ENCODE measurements around the gene CASP9.
"Not testable (repeated sequence)": the region's sequence is repeated elsewhere in the genome, so short reads cannot be mapped to it uniquely, and the experiment has no call there.

CASP9 gene

GRCh38 chr1:15471067-15471466, 52.9 kb downstream of the CASP9 start:
- not testable (repeated sequence) for DNase-seq (ENCODE audit: low read depth in 2 of 3, low spot score in 2 of 3)

- DNase-seq (ENCODE audit: low read depth in 2 of 3, low spot score in 2 of 3): not testable (repeated sequence)
These were observed 54.1 kb downstream of the CASP9 start for GRCh38 chr1:15469821-15470448.

DNA sequence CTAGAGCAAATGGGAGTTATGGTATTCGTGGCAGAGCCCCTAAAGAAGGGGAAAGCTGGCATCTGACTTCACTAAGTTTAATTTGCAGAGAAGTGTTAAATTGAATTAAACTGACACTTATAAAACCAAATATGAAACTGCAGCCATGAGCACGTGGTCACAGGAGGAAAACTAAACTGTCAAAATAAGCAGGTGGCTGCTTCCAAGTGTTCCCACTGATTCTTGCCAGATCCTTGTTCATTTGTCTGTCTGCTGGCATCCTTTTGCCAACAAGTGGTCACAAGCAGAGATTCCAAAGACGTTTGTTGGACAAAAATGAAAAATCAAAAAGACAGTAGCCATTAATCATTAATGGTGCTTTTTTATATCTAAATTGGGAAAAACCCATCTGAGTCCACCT, 54.7 kb downstream of the CASP9 start:
- no peak for DNase-seq (ENCODE audit: low read depth in 2 of 3, low spot score in 2 of 3)

- DNase-seq (ENCODE audit: low read depth in 2 of 3, low spot score in 2 of 3): no peak
These were observed 55.9 kb downstream of the CASP9 start for GRCh38 chr1:15468145-15468544.

GRCh38 chr1:15466955-15467625, 56.9 kb downstream of the CASP9 start:
- not testable (repeated sequence) for DNase-seq (ENCODE audit: low read depth in 2 of 3, low spot score in 2 of 3)

- no peak for DNase-seq (ENCODE audit: low read depth in 2 of 3, low spot score in 2 of 3)
These were observed 58.3 kb downstream of the CASP9 start for GRCh38 chr1:15465674-15466073.

- not testable (repeated sequence) for DNase-seq (ENCODE audit: low read depth in 2 of 3, low spot score in 2 of 3)
These were observed 60.1 kb downstream of the CASP9 start for GRCh38 chr1:15463926-15464322.

DNA sequence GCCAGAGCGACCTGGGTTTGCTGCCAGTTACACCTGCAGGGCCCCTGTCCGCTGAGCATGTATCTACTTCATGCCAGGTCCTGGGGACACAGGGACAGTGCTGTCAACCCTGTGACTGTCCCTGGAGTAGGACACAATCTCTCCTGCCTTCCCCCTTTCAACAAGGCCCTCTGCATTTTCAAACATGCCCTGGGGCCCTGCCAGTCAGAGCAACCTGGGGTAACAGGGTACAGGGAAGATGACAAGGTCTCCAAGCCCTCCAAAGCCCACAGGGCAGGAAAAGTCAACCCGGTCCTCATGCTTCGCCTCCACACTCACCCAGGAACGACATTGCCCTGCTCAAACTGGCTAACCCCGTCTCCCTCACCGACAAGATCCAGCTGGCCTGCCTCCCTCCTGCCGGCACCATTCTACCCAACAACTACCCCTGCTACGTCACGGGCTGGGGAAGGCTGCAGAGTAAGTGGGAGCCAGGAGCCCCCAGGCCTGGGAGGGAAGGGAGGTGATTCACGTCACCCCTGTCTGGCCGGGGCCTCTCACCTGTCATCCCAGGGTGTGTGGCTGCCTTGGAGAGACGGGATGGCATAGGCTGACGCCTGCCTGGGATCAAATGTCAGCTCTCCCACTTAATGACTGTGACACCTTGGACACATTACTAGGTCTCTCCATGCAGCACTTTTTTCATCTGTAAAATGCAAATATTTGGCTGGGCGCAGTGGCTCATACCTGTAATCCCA, 60.8 kb downstream of the CASP9 start:
- DNase-seq (ENCODE audit: low read depth in 2 of 3, low spot score in 2 of 3): not testable (repeated sequence)

DNA sequence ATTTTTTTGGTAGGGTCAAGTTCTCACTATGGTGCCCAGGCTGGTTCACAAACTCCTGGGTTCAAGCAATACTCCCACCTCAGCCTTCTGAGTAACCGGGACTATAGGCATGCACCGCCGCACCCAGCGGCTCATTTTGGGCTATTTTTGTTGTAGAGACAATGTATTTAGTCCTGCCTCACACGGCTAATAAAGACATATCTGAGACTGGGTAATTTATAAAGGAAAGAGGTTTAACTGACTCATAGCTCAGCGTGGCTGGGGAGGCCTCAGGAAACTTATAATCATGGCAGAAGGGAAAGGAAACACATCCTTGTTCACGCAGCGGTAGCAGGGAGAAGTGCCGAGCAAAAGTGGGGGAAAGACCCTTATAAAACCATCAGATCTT, 63.3 kb downstream of the CASP9 start:
- DNase-seq (ENCODE audit: low read depth in 2 of 3, low spot score in 2 of 3): no peak

DNA sequence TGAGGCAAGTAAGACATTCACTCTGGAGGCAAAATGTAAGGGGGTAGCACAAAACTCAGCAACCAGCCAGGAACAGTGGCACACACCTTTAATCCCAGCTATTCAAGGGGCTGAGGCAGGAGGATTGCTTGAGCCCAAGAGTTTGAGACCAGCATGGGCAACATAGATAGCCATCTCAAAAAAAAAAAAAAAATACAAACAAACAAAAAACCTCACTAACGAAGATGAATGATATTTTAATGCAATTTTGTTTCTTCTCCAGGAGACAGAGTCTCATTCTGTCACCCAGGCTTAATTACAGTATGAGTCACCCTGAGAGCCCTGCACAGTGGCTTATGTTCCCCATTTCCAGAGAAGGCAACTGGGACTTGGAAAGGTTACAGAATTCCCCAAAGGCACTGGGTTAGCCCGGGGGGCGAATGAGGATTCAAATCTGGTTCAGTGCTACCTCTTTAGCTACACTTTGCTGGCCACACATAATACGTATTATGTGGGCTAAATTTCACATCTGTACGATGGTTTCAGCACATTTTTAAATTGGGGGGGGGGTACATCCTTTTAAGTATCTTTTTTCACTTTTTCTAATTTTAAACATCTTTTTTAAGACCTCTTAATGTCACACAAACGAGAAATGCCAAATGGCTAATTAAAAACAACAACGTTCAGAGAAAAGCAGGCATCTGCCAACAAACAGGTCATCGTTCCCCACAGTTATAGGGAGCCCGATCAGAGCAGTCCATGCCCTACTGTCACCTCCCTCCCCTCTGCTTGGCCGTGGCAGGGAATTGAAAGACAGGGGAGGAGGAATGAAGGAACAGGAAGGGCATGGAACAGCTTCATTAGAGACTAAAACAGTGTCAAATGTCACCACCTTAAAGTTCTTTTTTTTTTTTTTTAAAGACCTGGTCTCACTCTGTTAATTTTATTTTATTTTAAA, 64.0 kb downstream of the CASP9 start:
- DNase-seq (ENCODE audit: low read depth in 2 of 3, low spot score in 2 of 3): no peak

- DNase-seq (ENCODE audit: low read depth in 2 of 3, low spot score in 2 of 3): not testable (repeated sequence)
These were observed 65.6 kb downstream of the CASP9 start for GRCh38 chr1:15458388-15458787.

DNA sequence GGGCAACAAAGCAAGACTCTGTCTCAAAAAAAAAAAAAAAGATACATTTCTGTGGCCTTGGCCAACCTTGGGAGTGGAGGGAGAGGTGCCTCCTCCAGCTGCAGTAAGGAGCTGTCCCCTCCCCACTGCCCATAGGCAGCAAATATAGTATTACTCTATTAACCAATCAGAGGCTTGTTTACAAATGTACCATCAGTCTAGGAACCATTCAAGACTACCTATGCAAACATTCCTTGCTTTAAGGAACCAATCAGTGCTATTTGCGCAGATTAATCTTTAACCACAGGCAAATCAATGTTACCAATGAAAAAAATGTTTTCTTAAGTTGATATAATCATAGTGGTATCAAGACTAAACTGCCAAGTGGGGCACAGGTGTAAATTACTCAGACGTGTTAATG, 66.4 kb downstream of the CASP9 start:
- no peak for DNase-seq (ENCODE audit: low read depth in 2 of 3, low spot score in 2 of 3)

- DNase-seq (ENCODE audit: low read depth in 2 of 3, low spot score in 2 of 3): no peak
These were observed 67.6 kb downstream of the CASP9 start, which contains the start of gene CELA2A for GRCh38 chr1:15456313-15456954. TSS of gene CELA2A (plus strand) at chr1:15456732. CDS start at chr1:15456754, 22 bp downstream.

GRCh38 chr1:15455522-15455921, 68.5 kb downstream of the CASP9 start:
- no peak for DNase-seq (ENCODE audit: low read depth in 2 of 3, low spot score in 2 of 3)

DNA sequence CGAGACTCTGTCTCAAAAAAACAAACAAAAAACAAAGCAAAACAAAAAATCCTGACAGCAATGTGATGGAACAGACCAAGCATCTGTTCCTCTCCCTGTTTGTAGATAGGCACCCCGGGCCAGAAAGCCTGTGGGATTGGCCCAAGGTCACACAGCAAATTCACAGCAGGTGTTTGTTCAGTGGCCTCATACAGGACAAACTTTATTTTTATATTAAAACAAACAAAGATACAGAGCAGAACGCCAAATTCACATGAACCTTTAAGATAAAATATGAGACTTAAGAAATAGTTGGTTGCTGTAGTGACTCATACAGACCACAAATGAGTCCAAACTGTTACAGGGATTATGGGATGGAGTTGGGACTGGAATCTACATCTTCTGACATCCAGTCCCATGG, 69.8 kb downstream of the CASP9 start:
- no peak for DNase-seq (ENCODE audit: low read depth in 2 of 3, low spot score in 2 of 3)

DNA sequence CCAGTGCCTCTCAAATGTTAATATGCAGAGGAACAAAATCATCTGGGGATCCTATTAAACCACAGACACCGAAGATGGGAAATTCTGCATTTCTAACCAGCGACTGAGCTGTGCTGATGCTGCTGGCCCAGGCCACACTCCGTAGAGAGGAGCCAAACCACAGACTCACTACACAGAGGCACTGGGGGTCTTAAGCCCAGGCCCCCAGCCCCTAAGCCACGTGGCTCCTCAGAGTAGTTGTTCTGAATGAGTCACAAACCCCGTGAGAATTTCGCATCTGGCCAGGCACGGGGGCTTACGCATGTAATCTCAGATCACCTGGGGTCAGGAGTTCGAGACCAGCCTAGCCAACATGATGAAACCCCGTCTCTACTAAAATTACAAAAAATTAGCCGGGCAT, 70.3 kb downstream of the CASP9 start:
- DNase-seq (ENCODE audit: low read depth in 2 of 3, low spot score in 2 of 3): no peak

- no peak for DNase-seq (ENCODE audit: low read depth in 2 of 3, low spot score in 2 of 3)
These were observed 71.0 kb downstream of the CASP9 start for GRCh38 chr1:15452866-15453571.

GRCh38 chr1:15452216-15452615, 71.8 kb downstream of the CASP9 start:
- no peak for DNase-seq (ENCODE audit: low read depth in 2 of 3, low spot score in 2 of 3)

GRCh38 chr1:15451014-15451722, 72.8 kb downstream of the CASP9 start:
- DNase-seq (ENCODE audit: low read depth in 2 of 3, low spot score in 2 of 3): no peak

All from activated CD8-positive, alpha-beta memory T cell treated with anti-CD3 and anti-CD28 coated beads for 48 hours (primary cell).